ENCODE results near the gene MEGF6. TPM values are rescaled to one million over a fixed set of nuclear protein-coding genes. Genes with fewer than 3 reads are reported as not detected.

The MEGF6 gene
- total RNA-seq, 1 experiment from 2014 or later: 21.3 TPM

- Mint-ChIP-seq H3K27ac (no peak overlapping the region), H3K9me3 (no peaks in the 10 kb centered on the region), H3K36me3 (ENCODE audit: insufficient read depth in 1 of 3, low read depth in 3 of 3) (peaks cover 0 to 2% (median 0%) of the 10 kb centered on the region in 3 experiments; a peak in 1 of 7 replicates), H3K4me3 (no peak overlapping the region), H3K27me3 (ENCODE audit: low read depth) (no peaks in the 10 kb centered on the region; the same call in 1 of the 2 replicates), H3K4me1 (no peaks in the 10 kb centered on the region)
- H3K4me1 ChIP-seq (ENCODE audit: insufficient read depth, low read length): no peaks in the 10 kb centered on the region
- no peak overlapping the region for H3K27ac ChIP-seq (ENCODE audit: insufficient read length, low read depth, low read length)
- H3K79me2 ChIP-seq (ENCODE audit: insufficient read depth, low read length): no peaks in the 10 kb centered on the region
- no peaks in the 10 kb centered on the region for H4K20me1 ChIP-seq (ENCODE audit: control insufficient read depth, insufficient read depth, insufficient read length)
- no peak overlapping the region for H2BK120ac ChIP-seq (ENCODE audit: low read depth, low read length, poor library complexity, severe bottlenecking)
- no peak overlapping the region for H3T11ph ChIP-seq (ENCODE audit: low read length)
- no peak overlapping the region for H4K91ac ChIP-seq (ENCODE audit: insufficient read length, low read depth, low read length)
- H3K4ac ChIP-seq (ENCODE audit: low read depth, low read length): no peak overlapping the region
- H2AK5ac ChIP-seq (ENCODE audit: insufficient read length, low read length): no peak overlapping the region
- no peaks in the 10 kb centered on the region for H3K9me3 ChIP-seq (ENCODE audit: control insufficient read depth, low read depth, low read length)
- no CpG with 5 or more reads among the region's 8 CpGs for WGBS (ENCODE audit: extremely low coverage, insufficient read length, low lambda C conversion rate)
- no peak overlapping the region for H3K9ac ChIP-seq (ENCODE audit: extremely low read depth, insufficient read length, low read length)
- no peak overlapping the region for H2AFZ ChIP-seq (ENCODE audit: low read length)
- H3K23ac ChIP-seq (ENCODE audit: insufficient read length, low read depth, low read length): no peak overlapping the region
- H3K56ac ChIP-seq (ENCODE audit: insufficient read length, low read depth, low read length): no peak overlapping the region
- H2BK5ac ChIP-seq (ENCODE audit: insufficient read length, low read length): no peak overlapping the region
- no peak overlapping the region for H3K4me2 ChIP-seq (ENCODE audit: insufficient read depth, insufficient read length, low read length)
- H2BK15ac ChIP-seq (ENCODE audit: low read depth, low read length): no peak overlapping the region
- no peak overlapping the region for H3K18ac ChIP-seq (ENCODE audit: insufficient read length, low read depth, low read length)
- no peaks in the 10 kb centered on the region for H3K27me3 ChIP-seq (ENCODE audit: insufficient read depth, low read length)
- DNase-seq: no peak
- H4K8ac ChIP-seq (replicated peaks; ENCODE audit: insufficient read length, low read depth, low read length): no peak overlapping the region
- H3K79me1 ChIP-seq (ENCODE audit: insufficient read depth, low read depth, low read length, poor library complexity, severe bottlenecking): no peaks in the 10 kb centered on the region
- TF ChIP-seq CTCF (conservative IDR thresholded peaks at IDR 0.05): no peak
- no peak overlapping the region for H2BK12ac ChIP-seq (ENCODE audit: insufficient read length, low read depth, low read length)
- H4K5ac ChIP-seq (ENCODE audit: insufficient read length, low read depth, low read length): no peak overlapping the region
- H2BK20ac ChIP-seq (ENCODE audit: low read depth, low read length, poor library complexity, severe bottlenecking): no peak overlapping the region
- no peak overlapping the region for H3K14ac ChIP-seq (ENCODE audit: insufficient read depth, low read length)
- no peaks in the 10 kb centered on the region for H3K23me2 ChIP-seq (ENCODE audit: insufficient read length, low read depth, low read length, poor library complexity, severe bottlenecking)
Measured at GRCh38 chr1:3569436-3569835, 41.9 kb downstream of the MEGF6 start.
